ENCODE measurements around the gene CCDC183. TPM values are rescaled to one million over a fixed set of nuclear protein-coding genes. Genes with fewer than 3 reads are reported as not detected.
"Not testable (repeated sequence)": the region's sequence is repeated elsewhere in the genome, so short reads cannot be mapped to it uniquely, and the experiment has no call there.

Gene CCDC183
- total RNA-seq, 1 donor from 2014 or later: 0.59 TPM

DNA sequence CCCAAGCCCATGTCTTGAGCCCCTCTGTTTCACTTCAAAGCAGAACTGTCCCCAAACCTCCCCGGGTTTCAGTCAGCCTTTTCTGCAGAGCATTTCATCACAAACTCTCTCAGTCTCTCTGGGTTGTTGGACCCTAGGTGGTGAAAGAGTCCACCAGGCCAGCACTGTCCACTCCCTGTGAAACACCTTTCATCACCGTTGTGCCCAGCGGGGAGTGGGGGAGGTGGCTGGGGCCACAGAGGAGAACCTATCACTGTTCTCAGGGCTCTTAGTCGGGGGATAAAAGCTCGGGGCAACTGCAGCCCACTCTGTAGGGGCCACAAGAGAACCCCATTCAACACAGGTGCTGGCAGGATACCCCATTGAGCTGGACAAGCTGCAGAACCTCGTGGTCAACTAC, 6.2 kb downstream of the CCDC183 start:
- DNase-seq: no peak

DNA sequence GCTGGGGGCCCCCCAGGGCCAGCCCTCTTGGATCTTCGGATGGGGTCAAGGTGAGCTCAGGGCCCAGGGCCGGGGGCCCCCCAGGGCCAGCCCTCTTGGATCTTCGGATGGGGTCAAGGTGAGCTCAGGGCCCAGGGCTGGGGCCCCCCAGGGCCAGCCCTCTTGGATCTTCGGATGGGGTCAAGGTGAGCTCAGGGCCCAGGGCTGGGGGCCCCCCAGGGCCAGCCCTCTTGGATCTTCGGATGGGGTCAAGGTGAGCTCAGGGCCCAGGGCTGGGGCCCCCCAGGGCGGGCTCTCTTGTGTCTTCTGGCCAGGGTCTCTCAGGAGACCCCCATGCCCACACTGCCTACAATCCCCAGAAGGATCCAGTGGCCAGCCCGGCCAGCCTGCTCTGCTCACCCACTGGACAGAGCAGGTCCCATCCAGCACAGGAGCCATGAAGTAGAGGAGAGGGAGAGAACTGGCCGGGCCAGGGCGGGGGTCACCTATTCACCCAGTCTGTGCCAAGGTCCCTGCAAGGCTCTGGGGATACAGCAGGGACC, 6.9 kb downstream of the CCDC183 start:
- not testable (repeated sequence) for DNase-seq

DNA sequence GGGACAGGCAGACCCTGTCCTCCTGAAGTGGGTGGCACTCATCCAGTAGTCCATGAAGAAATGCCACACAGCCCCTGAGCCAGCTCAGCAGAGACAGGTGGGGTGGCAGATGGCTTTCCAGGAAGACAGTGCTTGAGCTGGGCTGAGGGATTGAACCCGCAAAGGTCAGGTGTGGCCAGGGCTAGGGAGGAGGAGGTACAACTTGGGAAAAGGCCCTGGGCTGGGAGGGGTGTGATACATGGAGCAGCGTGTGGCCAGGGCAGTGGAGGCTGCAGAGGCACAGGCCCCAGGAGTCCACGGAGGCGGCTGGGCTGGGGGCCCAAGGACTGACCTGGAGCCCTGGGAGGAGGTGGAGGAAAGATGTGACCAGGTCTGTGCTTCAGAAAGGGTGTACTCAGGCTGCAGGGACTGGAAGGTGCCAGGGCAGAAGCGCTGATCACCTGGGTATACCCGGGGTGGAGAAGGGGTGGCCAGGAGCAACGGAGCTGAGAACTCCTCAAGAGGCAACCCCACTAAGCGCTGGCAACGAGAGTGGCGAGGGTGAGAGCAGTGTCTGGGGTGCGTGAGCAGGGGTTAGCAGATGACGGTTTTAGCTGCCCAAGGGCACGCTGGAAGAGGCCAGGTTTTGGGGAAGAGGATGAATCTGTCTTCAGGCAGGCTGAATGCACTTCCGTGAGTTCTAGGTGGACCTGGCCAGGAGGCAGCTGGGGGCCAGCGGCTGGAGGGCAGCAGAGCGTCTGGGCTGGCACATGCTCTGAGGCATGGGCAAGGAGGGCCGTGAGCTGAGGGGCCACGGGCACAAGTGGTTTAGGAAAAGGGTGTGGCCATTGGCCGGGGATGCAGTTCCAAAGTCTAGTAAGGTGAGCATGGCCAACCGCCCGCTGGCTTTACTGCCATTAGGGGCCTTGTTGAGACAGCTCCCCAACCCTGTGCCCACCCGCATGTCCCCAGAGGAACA, 7.7 kb downstream of the CCDC183 start:
- no peak for DNase-seq

- no peak for DNase-seq
Observed at GRCh38 chr9:136804509-136805206, 8.5 kb downstream of the CCDC183 start.

DNA sequence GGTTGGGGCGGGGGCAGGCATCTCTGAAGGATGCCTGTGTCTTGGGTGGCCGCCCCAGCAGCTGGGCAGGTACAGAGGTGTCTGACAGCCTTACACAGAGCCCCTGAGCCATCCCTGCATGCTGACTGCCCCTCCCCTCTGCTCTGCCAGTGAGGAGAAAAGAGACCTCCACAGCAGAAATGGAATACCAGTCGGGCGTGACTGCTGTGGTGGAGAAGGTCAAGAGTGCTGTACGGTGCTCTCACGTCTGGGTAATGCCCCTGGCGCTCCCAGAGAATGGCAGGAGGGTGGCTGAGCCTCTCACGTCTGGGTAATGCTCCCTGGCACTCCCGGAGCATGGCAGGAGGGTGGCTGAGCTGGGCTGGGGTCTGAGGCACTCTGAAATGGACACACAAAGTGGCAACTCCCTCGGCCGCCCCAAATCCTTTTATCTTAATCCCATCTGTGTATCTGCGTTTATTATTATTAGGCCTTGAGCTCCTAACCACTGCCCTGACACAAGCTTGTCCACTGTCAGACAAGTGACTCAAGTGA, 9.1 kb downstream of the CCDC183 start:
- DNase-seq: no peak

DNA sequence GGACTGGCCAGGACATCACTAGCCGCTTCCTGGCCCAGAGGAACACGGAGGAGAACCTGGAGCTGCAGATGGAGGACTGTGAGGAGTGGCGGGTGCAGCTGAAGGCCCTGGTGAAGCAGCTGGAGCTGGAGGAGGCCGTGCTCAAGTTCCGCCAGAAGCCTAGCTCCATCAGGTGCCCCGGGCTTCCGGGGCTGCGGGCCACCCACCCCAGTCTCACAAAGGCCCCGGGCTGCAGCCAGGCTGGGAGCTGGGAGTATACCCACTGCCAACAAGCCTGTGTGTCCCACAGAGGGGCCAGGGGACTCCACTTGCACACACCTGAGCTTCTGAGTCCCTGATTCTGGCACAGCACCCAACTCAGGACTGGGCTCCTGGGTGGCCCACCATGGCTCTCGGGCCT, 9.9 kb downstream of the CCDC183 start:
- no peak for DNase-seq

GRCh38 chr9:136806631-136807201, 10.6 kb downstream of the CCDC183 start:
- no peak for DNase-seq

- peak; percentile 66 for DNase-seq
Observed at GRCh38 chr9:136807281-136808074, 11.3 kb downstream of the CCDC183 start, which contains the start of gene RABL6. Gene RABL6 (plus strand): TSS chr9:136807948. CDS start chr9:136808197, 249 bp downstream.

GRCh38 chr9:136808075-136808805, 12.1 kb downstream of the CCDC183 start:
- no peak for DNase-seq

GRCh38 chr9:136808806-136809158, 12.6 kb downstream of the CCDC183 start:
- no peak for DNase-seq

GRCh38 chr9:136814725-136815421, 18.7 kb downstream of the CCDC183 start:
- DNase-seq: no peak

DNA sequence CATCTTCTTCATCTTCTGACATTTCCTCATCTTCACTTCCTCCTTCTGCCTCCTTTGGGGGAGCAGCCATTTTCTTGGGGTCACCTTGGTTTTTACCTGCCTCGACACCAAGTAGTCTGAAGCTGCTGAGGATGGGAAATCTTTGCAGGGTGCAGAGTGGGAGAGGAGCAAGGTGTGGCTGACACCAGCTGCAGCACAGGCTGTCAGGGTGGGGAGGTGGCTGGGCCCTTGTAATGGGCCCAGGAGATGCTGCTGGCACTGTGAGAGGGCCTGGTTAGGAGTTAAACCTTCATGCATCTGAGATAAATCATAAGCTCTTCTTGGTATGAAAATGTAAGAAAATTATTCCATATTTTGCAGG, 19.3 kb downstream of the CCDC183 start:
- DNase-seq: no peak

- DNase-seq: no peak
Observed at GRCh38 chr9:136820971-136821825, 25.1 kb downstream of the CCDC183 start.

GRCh38 chr9:136821826-136822544, 25.8 kb downstream of the CCDC183 start:
- DNase-seq: no peak

DNA sequence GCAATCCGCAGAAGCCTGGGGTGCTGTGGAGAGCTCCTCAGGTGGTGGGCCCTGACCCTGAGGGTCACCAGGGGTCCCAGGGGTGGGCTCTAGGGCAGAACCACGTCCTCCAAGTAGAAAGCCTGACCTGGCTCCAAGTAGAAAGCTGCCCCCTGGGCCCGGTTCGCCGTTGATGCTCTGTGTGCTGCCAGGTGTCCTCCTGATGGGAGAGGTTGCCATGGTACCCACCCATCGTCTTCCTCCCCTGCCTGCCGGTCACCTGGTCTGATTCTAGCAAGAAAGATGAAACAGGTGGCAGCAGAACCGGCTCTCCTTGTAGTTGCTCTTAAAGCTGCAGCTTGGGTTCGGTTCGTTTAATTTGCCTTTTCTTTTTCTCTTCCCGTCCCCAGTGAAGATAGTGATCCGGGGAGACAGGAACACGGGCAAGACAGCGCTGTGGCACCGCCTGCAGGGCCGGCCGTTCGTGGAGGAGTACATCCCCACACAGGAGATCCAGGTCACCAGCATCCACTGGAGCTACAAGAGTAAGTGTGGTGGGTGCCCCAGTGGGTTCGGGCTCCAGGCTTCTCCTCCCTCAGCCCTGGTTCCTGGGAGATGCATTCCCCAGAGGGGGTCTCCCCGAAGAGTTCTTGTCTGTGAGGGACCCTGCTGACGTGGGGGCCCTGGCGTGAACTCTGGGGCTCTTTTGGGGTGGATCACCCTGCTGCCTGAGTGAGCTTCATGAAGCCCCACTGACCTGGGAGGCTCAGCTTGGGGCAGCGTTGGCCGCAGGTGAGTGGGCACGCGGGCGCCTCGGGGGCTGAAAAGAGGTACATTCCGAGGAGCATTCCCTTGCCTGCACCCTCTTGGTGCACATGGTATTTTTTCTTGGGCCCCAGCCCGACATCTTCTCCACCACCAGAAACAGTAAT, 27.3 kb downstream of the CCDC183 start:
- no peak for DNase-seq

- DNase-seq: no peak
Observed at GRCh38 chr9:136824496-136825225, 28.5 kb downstream of the CCDC183 start.
